ENCODE measurements around the gene KCNIP4. TPM values are rescaled to one million over a fixed set of nuclear protein-coding genes. Genes with fewer than 3 reads are reported as not detected.

Gene KCNIP4
- total and polyA plus RNA-seq, 2 of the 4 experiments (the other 2 are of a cell fraction), result not detected

DNA sequence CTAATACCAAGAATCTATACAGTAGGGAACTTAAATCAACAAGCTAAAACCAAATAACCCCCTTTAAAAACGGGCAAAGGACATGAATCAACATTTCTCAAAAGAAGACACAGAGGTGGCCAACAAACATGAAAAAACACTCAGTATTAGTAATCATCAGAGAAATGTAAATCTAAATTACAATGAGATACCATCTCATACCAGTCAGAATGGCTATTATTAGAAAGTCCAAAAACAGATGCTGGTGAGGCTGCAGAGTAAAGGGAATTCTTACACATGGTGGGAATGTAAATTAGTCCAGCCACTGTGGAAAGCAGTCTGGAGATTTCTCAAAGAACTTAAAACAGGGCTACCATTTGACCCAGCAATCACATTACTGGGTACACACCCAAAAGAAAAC lies 1080.5 kb downstream of the KCNIP4 start:
- H2BK5ac ChIP-seq (ENCODE audit: low read depth, low read length, poor library complexity, severe bottlenecking), result no peak overlapping the region
- ATAC-seq (ENCODE audit: low read depth), result no peak
- no peaks in the 10 kb centered on the region for H3K9me1 ChIP-seq (ENCODE audit: insufficient read depth, low read length)
- H2AK9ac ChIP-seq (replicated peaks; ENCODE audit: low read depth, low read length, poor library complexity), result no peak overlapping the region
- in situ Hi-C loops (cut with MboI; ENCODE audit: low sequenced_read_pairs) (no loop called here), intact Hi-C loops (cut with micrococcal nuclease) (no loop called here), dilution Hi-C loops (cut with HindIII; ENCODE audit: low sequenced_read_pairs, unreplicated experiment) (no loop called here)
- no peaks in the 10 kb centered on the region for H3K79me1 ChIP-seq (ENCODE audit: low read depth in 1 of 2, low read length in 2 of 2)
- BruUV-seq (replicated peaks), result no TSS peak
- H3K4me1 ChIP-seq (ENCODE audit: control insufficient read depth, insufficient read depth, low read length), result no peaks in the 10 kb centered on the region
- no peaks in the 10 kb centered on the region; the same call in 1 of the 2 replicates for H3K9me3 ChIP-seq (ENCODE audit: control insufficient read depth, insufficient read depth, low read length)
- H3K9ac ChIP-seq (ENCODE audit: low read depth, low read length), result no peak overlapping the region
- H2BK20ac ChIP-seq (ENCODE audit: low read depth, low read length), result no peak overlapping the region
- no peak overlapping the region for H4K8ac ChIP-seq (ENCODE audit: low read depth in 2 of 2, low read length in 2 of 2)
- no peaks in the 10 kb centered on the region for H3K36me3 ChIP-seq (ENCODE audit: control insufficient read depth, insufficient read depth, low read length)
- no peak overlapping the region for H3K4me3 ChIP-seq (ENCODE audit: insufficient read depth, low read depth, low read length)
- no CpG with 5 or more reads among the region's 1 CpG for WGBS, 2 experiments (ENCODE audit: extremely low coverage in 2 of 2, insufficient read length in 1 of 2)
- no peak overlapping the region for H3K27ac ChIP-seq (ENCODE audit: insufficient read depth, low read length)
- CTCF ChIA-PET, result no interaction called here
- H3K27me3 ChIP-seq (ENCODE audit: control insufficient read depth, insufficient read depth, low read length), result no peaks in the 10 kb centered on the region
- no peak overlapping the region for H3K56ac ChIP-seq (ENCODE audit: extremely low read depth, insufficient read depth, low read length)
- H3K14ac ChIP-seq (replicated peaks; ENCODE audit: low read depth, low read length), result no peak overlapping the region
- no peaks in the 10 kb centered on the region for H4K20me1 ChIP-seq (ENCODE audit: insufficient read depth, low read length)
- no peak for DNase-seq
- no peak overlapping the region for H3K23ac ChIP-seq (ENCODE audit: low read depth, low read length)
- no peak overlapping the region for H2AFZ ChIP-seq (replicated peaks; ENCODE audit: low read length, poor library complexity)
- H3K18ac ChIP-seq (ENCODE audit: low read depth, low read length), result no peak overlapping the region
- H3K4ac ChIP-seq (ENCODE audit: low read depth, low read length), result no peak overlapping the region
- no peak overlapping the region for H3K4me2 ChIP-seq (ENCODE audit: low read depth, low read length)
- no peak overlapping the region for H4K5ac ChIP-seq (ENCODE audit: low read depth, low read length)
- H2AK5ac ChIP-seq (ENCODE audit: low read depth, low read length), result no peak overlapping the region
- H2BK120ac ChIP-seq (ENCODE audit: low read depth, low read length), result no peak overlapping the region
- no peak overlapping the region for H2BK15ac ChIP-seq (ENCODE audit: low read depth, low read length)
- POLR2A ChIA-PET (ENCODE audit: unreplicated experiment), result no interaction called here
- TF ChIP-seq CEBPB (IDR thresholded peaks at IDR 0.05; ENCODE audit: low read depth, low read length) (no peak), POLR2A (IDR thresholded peaks at IDR 0.05; ENCODE audit: low read depth, low read length) (no peak), MAFK (IDR thresholded peaks at IDR 0.05; ENCODE audit: low read depth, low read length) (no peak), RAD21 (IDR thresholded peaks at IDR 0.05; ENCODE audit: low read length) (no peak), SMC3 (IDR thresholded peaks at IDR 0.05; ENCODE audit: low read depth, low read length) (no peak), NFE2L2 (IDR thresholded peaks at IDR 0.05; ENCODE audit: low read depth, low read length) (no peak), MXI1 (IDR thresholded peaks at IDR 0.05; ENCODE audit: borderline replicate concordance, low read depth, low read length) (no peak), CHD1 (IDR thresholded peaks at IDR 0.05; ENCODE audit: low read depth, low read length) (no peak), MAZ (IDR thresholded peaks at IDR 0.05; ENCODE audit: borderline replicate concordance, low read depth, low read length) (no peak), RCOR1 (IDR thresholded peaks at IDR 0.05; ENCODE audit: insufficient replicate concordance, low read length) (no peak), FOS (IDR thresholded peaks at IDR 0.05; ENCODE audit: low read depth, low read length) (no peak)
- TF ChIP-seq, protein P1, sequence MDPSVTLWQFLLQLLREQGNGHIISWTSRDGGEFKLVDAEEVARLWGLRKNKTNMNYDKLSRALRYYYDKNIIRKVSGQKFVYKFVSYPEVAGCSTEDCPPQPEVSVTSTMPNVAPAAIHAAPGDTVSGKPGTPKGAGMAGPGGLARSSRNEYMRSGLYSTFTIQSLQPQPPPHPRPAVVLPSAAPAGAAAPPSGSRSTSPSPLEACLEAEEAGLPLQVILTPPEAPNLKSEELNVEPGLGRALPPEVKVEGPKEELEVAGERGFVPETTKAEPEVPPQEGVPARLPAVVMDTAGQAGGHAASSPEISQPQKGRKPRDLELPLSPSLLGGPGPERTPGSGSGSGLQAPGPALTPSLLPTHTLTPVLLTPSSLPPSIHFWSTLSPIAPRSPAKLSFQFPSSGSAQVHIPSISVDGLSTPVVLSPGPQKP (IDR thresholded peaks at IDR 0.05; ENCODE audit: borderline replicate concordance, low read depth, low read length), result no peak
- TF ChIP-seq, protein P2, sequence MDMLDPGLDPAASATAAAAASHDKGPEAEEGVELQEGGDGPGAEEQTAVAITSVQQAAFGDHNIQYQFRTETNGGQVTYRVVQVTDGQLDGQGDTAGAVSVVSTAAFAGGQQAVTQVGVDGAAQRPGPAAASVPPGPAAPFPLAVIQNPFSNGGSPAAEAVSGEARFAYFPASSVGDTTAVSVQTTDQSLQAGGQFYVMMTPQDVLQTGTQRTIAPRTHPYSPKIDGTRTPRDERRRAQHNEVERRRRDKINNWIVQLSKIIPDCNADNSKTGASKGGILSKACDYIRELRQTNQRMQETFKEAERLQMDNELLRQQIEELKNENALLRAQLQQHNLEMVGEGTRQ (IDR thresholded peaks at IDR 0.05; ENCODE audit: low read depth, low read length), result no peak
- TF ChIP-seq, protein P3, sequence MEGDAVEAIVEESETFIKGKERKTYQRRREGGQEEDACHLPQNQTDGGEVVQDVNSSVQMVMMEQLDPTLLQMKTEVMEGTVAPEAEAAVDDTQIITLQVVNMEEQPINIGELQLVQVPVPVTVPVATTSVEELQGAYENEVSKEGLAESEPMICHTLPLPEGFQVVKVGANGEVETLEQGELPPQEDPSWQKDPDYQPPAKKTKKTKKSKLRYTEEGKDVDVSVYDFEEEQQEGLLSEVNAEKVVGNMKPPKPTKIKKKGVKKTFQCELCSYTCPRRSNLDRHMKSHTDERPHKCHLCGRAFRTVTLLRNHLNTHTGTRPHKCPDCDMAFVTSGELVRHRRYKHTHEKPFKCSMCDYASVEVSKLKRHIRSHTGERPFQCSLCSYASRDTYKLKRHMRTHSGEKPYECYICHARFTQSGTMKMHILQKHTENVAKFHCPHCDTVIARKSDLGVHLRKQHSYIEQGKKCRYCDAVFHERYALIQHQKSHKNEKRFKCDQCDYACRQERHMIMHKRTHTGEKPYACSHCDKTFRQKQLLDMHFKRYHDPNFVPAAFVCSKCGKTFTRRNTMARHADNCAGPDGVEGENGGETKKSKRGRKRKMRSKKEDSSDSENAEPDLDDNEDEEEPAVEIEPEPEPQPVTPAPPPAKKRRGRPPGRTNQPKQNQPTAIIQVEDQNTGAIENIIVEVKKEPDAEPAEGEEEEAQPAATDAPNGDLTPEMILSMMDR (conservative IDR thresholded peaks at IDR 0.05; ENCODE audit: low read depth, low read length), result no peak
- no peak overlapping the region for H4K91ac ChIP-seq (ENCODE audit: insufficient read depth, low read depth, low read length)
